GM18861 (cell line): ENCODE data around the gene C3orf80.
"Not testable (repeated sequence)": the region's sequence is repeated elsewhere in the genome, so short reads cannot be mapped to it uniquely, and the experiment has no call there.

Source experiments
- ATAC-seq: cut with Tn5 transposase; IDR thresholded peaks from one replicate; pipeline ENCODE4 v1.9.1; 2021; ENCODE audit not compliant: unreplicated experiment

C3orf80 gene

GRCh38 chr3:160210799-160211221 is 14.4 kb upstream of the C3orf80 start:
- ATAC-seq, result no peak

- no peak for ATAC-seq
These were observed 12.0 kb upstream of the C3orf80 start for GRCh38 chr3:160213191-160213590.

GRCh38 chr3:160217675-160218074 is 7.5 kb upstream of the C3orf80 start:
- no peak for ATAC-seq

GRCh38 chr3:160218136-160218535 is 7.1 kb upstream of the C3orf80 start:
- ATAC-seq, result no peak

- ATAC-seq, result no peak
These were observed 5.2 kb upstream of the C3orf80 start for GRCh38 chr3:160220038-160220437.

- ATAC-seq, result no peak
These were observed 4.2 kb upstream of the C3orf80 start for GRCh38 chr3:160221019-160221418.

- ATAC-seq, result no peak
These were observed 966 bp upstream of the C3orf80 start for GRCh38 chr3:160224256-160224655.

- ATAC-seq, result no peak
These were observed 429 bp upstream of the C3orf80 start for GRCh38 chr3:160224811-160225175.

DNA sequence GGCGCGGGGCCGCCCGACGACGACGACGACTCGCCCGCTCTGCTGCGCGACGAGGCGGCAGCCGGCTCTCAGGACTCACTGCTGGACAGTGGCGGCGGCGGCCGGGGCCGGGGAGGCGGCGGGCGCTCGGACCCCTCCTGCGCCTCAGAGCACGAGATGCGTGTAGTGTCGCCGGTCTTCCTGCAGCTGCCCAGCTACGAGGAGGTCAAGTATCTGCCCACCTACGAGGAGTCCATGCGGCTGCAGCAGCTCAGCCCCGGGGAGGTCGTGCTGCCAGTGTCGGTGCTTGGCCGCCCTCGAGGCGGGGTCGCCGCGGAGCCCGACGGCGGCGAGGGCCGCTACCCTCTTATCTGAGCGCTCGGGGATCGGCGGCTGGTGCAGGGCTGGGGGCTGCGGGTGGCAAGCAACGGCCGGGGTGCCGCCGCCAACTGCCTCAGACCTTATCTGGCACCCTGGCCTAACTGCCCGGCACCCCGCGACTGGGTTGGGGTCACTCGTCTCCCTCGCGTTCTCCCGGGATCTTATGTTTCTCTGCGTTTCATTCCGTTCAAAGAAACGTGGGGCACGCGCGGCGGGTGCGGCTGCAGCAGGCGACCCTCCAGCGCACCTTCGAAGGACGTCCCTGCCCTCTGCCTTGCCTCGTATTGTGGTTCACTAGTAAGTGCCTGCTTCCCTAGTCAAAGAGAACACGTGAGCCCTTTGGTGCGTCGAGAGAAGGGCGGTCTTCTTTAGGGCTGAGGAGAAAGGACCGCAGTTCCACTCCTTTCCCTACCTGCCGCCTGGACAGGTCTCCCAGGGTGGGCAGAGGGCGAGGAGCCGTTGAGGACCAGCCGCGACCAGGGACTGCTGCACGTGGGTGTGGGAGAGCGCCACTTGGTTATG is 1.0 kb downstream of the C3orf80 start:
- peak; percentile 7 for ATAC-seq

DNA sequence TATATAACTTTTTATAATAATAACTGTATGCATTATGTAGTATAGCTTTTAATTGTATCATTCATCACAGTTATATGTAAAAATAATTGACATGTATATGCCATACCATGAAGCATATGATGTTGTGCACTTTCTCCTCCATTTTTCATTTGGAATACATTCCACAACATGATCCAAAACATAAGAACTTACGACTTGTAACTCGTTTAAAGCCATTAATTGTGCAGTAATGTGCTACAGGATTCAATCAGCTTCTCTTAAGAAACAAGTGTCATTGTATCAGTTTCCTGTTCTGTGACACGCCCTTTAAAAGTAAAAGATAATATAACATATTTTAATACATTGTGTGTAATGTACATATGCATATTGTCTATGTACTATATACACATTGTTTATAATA is 2.2 kb downstream of the C3orf80 start:
- no peak for ATAC-seq

DNA sequence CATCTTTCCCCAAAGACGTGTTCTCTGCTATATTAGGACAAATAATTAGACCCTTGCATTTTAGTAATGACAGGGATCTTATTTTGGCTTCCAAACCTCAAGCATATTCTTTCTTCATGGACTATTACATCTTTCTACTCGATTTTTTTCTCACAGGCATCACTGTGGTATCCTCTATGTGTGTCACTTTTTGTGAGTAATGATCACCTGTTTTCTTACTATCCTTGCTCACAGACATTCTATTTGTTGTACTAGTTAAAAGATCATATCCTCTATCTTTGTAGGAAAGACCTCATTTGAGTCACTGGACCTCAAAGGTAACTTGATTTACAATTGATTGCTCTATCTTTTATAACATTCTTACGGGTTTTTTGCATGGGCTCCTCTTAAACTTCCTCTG is 6.8 kb downstream of the C3orf80 start:
- no peak for ATAC-seq

DNA sequence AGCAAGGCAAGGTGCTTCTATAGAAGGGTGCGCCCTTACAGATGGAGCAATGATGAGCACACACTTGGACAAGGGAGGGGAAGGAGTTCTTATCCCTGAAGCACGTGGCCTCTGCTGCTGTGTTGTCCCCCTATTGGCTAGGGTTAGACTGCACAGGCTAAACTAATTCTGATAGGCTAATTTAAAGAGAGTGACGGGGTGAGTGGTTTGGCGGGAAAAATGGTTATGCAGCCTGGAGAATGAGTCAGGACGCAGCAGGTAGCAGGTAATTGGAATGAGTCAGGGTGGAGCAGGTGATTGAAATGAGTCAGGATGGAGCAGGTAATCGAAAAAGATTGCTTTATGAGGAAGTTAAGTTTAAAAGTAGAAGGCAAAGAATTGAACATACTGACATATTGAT is 15.5 kb downstream of the C3orf80 start:
- not testable (repeated sequence) for ATAC-seq

GRCh38 chr3:160245261-160245800 is 20.1 kb downstream of the C3orf80 start:
- ATAC-seq, result no peak

GRCh38 chr3:160247766-160248165 is 22.5 kb downstream of the C3orf80 start:
- no peak for ATAC-seq

GRCh38 chr3:160253298-160253697 is 28.1 kb downstream of the C3orf80 start:
- ATAC-seq, result no peak

DNA sequence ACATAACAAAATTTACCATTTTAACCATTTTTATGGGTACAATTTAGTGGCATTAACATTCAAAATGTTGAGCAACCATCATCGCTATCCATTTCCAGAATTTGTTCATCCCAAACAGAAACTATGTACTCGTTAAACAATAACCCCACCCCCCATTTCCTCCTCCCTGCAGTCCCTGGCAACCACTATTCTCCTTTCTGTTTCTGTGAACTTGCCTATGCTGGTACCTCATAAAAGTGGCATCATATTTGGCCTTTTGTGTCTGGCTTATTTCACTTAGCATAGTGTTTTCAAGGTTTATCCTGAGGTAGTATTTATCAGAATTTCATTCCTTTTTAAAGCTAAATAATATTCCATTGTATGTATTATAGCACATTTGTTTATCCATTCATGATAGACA is 32.4 kb downstream of the C3orf80 start:
- no peak for ATAC-seq

GRCh38 chr3:160259589-160259988 is 34.4 kb downstream of the C3orf80 start:
- no peak for ATAC-seq

GRCh38 chr3:160260587-160261270 is 35.5 kb downstream of the C3orf80 start:
- no peak for ATAC-seq

DNA sequence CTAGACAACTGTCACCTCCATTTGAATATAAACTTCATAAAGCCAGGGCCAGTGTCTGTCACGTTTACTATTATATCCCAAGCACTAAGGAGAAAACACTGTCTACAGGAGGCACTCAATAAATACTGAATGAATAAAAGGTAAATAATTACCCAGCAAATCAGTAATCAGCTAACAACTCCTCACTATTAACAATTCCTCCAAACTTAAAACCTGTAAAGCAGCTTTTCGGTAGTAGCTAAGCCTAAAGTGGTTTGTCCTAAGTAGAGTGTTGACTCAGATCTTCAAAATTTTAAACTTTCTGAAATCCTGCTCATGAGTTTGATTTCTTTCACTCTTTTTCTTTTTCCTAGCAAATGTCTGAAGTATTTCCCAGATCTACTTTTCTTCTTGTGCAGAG is 39.9 kb downstream of the C3orf80 start:
- no peak for ATAC-seq
